Neutrophil (primary cell): Measurements from ENCODE around the gene MAP2.

ENCODE experiments used
- H3K27ac ChIP-seq: fragments of 200-600 bp; sonication (generic); 2 replicates; pipeline ENCODE4 v1.5.1; 2016; ENCODE audit warnings: mild to moderate bottlenecking, moderate library complexity
- H3K27me3 ChIP-seq: fragments of 200-600 bp; sonication (generic); 2 replicates; pipeline ENCODE4 v1.6.0; 2016; ENCODE audit warnings: mild to moderate bottlenecking
- H3K36me3 ChIP-seq: fragments of 200-600 bp; sonication (generic); 2 replicates; pipeline ENCODE4 v1.5.1; 2017
- H3K4me1 ChIP-seq, 2 experiments: fragments of 200-600 bp in 1 of 2; sonication (generic) in 1 of 2; 1 replicate in 1 of 2; 2 replicates in 1 of 2; pipeline versions ENCODE4 v1.5.1 to v1.6.1; 2013 to 2016; ENCODE audit warnings: low read depth in 1 of 2, low read length in 1 of 2, mild to moderate bottlenecking in 1 of 2, moderate library complexity in 1 of 2; ENCODE audit not compliant: control insufficient read depth in 1 of 2, insufficient read depth in 1 of 2
- H3K4me3 ChIP-seq, 2 experiments: fragments of 200-600 bp in 1 of 2; sonication (generic) in 1 of 2; 1 replicate in 1 of 2; 2 replicates in 1 of 2; pipeline ENCODE4 v1.5.1; 2013 to 2016; ENCODE audit warnings: low read depth in 1 of 2, low read length in 1 of 2, mild to moderate bottlenecking in 1 of 2, moderate library complexity in 1 of 2
- H3K9me3 ChIP-seq: fragments of 200-600 bp; sonication (generic); 2 replicates; pipeline ENCODE4 v1.5.1; 2016
- CTCF ChIP-seq: fragments of 200-600 bp; sonication (generic); IDR thresholded peaks from 2 replicates; pipeline ENCODE4 v1.5.1; 2016; ENCODE audit warnings: antibody characterized with exemption

MAP2 gene

GRCh38 chr2:209423562-209424198 lies at the start of gene MAP2:
Gene MAP2, plus strand, starts transcription at chr2:209424047. Its CDS starts 229,124 bp downstream, at chr2:209653171.
- H3K36me3 ChIP-seq, result no peaks in the 10 kb centered on the region
- TF ChIP-seq CTCF, result no peak
- no peaks in the 10 kb centered on the region for H3K9me3 ChIP-seq
- H3K27me3 ChIP-seq, result peaks cover 78% of the 10 kb centered on the region
- H3K4me3 ChIP-seq, result no peak within 1 kb of the TSS
- no peak within 1 kb of the TSS for H3K27ac ChIP-seq
- peaks cover 0 to 4% of the 10 kb centered on the region in 2 experiments for H3K4me1 ChIP-seq

- Histone ChIP-seq H3K27ac (no peak overlapping the region), H3K36me3 (no peaks in the 10 kb centered on the region), H3K27me3 (no peaks in the 10 kb centered on the region), H3K4me3 (no peak overlapping the region), H3K9me3 (no peaks in the 10 kb centered on the region), H3K4me1 (no peaks in the 10 kb centered on the region)
- TF ChIP-seq CTCF, result no peak
Observed at GRCh38 chr2:209376686-209377085, 47.2 kb upstream of the MAP2 start.

GRCh38 chr2:209380293-209380692 lies 43.6 kb upstream of the MAP2 start:
- H3K36me3 ChIP-seq, result no peaks in the 10 kb centered on the region
- H3K4me3 ChIP-seq, result no peak overlapping the region
- no peak for TF ChIP-seq CTCF
- no peaks in the 10 kb centered on the region for H3K27me3 ChIP-seq
- no peaks in the 10 kb centered on the region for H3K9me3 ChIP-seq
- H3K27ac ChIP-seq, result no peak overlapping the region
- no peaks in the 10 kb centered on the region for H3K4me1 ChIP-seq

- no peak overlapping the region for H3K27ac ChIP-seq
- no peaks in the 10 kb centered on the region for H3K4me1 ChIP-seq
- no peak for TF ChIP-seq CTCF
- no peak overlapping the region for H3K4me3 ChIP-seq
- no peaks in the 10 kb centered on the region for H3K36me3 ChIP-seq
- H3K9me3 ChIP-seq, result no peaks in the 10 kb centered on the region
- H3K27me3 ChIP-seq, result no peaks in the 10 kb centered on the region
Observed at GRCh38 chr2:209381091-209381490, 42.8 kb upstream of the MAP2 start.

- no peak overlapping the region for H3K27ac ChIP-seq
- no peaks in the 10 kb centered on the region for H3K9me3 ChIP-seq
- TF ChIP-seq CTCF, result no peak
Observed at GRCh38 chr2:209382775-209383174, 41.1 kb upstream of the MAP2 start.

More at GRCh38 chr2:209382775-209383174, 41.1 kb upstream of the MAP2 start:
- Histone ChIP-seq H3K36me3 (no peaks in the 10 kb centered on the region), H3K4me1 (no peaks in the 10 kb centered on the region), H3K4me3 (no peak overlapping the region), H3K27me3 (no peaks in the 10 kb centered on the region)
